CD14-positive monocyte (primary cell): ENCODE measurements around the gene SLC2A1. TPM values are rescaled to one million over a fixed set of nuclear protein-coding genes. Genes with fewer than 3 reads are reported as not detected.

Source experiments
- DNase-seq, 3 donors: peaks; one replicate each; pipeline ENCODE4 v3.0.0-alpha.2; 2011 to 2022
- H2AFZ ChIP-seq: 2 replicates; pipeline ENCODE4 v1.6.0; 2012; ENCODE audit warnings: mild to moderate bottlenecking, low read depth, low read length, inconsistent platforms; ENCODE audit not compliant: insufficient read depth, poor library complexity, severe bottlenecking
- H3K27ac ChIP-seq, 2 donors: 1 replicate in 1 of 2; 2 replicates in 1 of 2; pipeline ENCODE4 v1.5.1; 2012 to 2013; ENCODE audit warnings: low read length in 2 of 2, control low read depth in 1 of 2, inconsistent platforms in 1 of 2, low read depth in 1 of 2, mild to moderate bottlenecking in 1 of 2
- H3K27me3 ChIP-seq, 2 donors: one replicate each; pipeline versions ENCODE4 v1.6.0 to v1.6.1; 2011 to 2013; ENCODE audit warnings: low read length in 2 of 2; ENCODE audit not compliant: control insufficient read depth in 2 of 2, insufficient read depth in 2 of 2
- H3K36me3 ChIP-seq, 2 donors: replicated peaks in 1 of 2; 1 replicate in 1 of 2; 2 replicates in 1 of 2; pipeline versions ENCODE4 v1.5.1 to v1.6.1; 2012 to 2013; ENCODE audit warnings: low read length in 2 of 2, control low read depth in 1 of 2, inconsistent platforms in 1 of 2, mild to moderate bottlenecking in 1 of 2; ENCODE audit not compliant: insufficient read depth in 2 of 2, control insufficient read depth in 1 of 2
- H3K4me1 ChIP-seq, 2 donors: 1 replicate in 1 of 2; 2 replicates in 1 of 2; pipeline versions ENCODE4 v1.5.1 to v1.6.1; 2012 to 2013; ENCODE audit warnings: low read length in 2 of 2, control low read depth in 1 of 2, inconsistent platforms in 1 of 2, mild to moderate bottlenecking in 1 of 2, moderate library complexity in 1 of 2; ENCODE audit not compliant: insufficient read depth in 2 of 2, control insufficient read depth in 1 of 2
- H3K4me2 ChIP-seq: replicated peaks from 2 replicates; pipeline ENCODE3; 2012; ENCODE audit warnings: low read length, moderate library complexity, mild to moderate bottlenecking; ENCODE audit not compliant: poor library complexity, severe bottlenecking; ENCODE audit errors: extremely low read depth
- H3K4me3 ChIP-seq, 3 experiments: fragments of 200-600 bp in 1 of 3; sonication (generic) in 1 of 3; replicated peaks in 1 of 3; 1 replicate in 2 of 3; 2 replicates in 1 of 3; pipeline ENCODE4 v1.5.1; 2011 to 2013; ENCODE audit warnings: low read length in 3 of 3, mild to moderate bottlenecking in 3 of 3, control low read depth in 2 of 3, low read depth in 2 of 3, inconsistent platforms in 1 of 3, moderate library complexity in 1 of 3
- H3K79me2 ChIP-seq: 2 replicates; pipeline ENCODE4 v1.6.0; 2012; ENCODE audit warnings: mild to moderate bottlenecking, control low read depth, inconsistent platforms, low read length, moderate library complexity; ENCODE audit not compliant: insufficient read depth
- H3K9ac ChIP-seq: 2 replicates; pipeline ENCODE4 v1.6.0; 2017; ENCODE audit warnings: low read length, mild to moderate bottlenecking; ENCODE audit not compliant: insufficient read depth, poor library complexity, severe bottlenecking
- H3K9me3 ChIP-seq, 2 donors: replicated peaks in 1 of 2; 1 replicate in 1 of 2; 2 replicates in 1 of 2; pipeline versions ENCODE4 v1.5.1 to v1.6.1; 2012 to 2013; ENCODE audit warnings: low read length in 2 of 2, control low read depth in 1 of 2; ENCODE audit not compliant: control insufficient read depth in 1 of 2, insufficient read depth in 1 of 2
- H4K20me1 ChIP-seq: 2 replicates; pipeline ENCODE4 v1.6.0; 2012; ENCODE audit warnings: mild to moderate bottlenecking, low read length, control low read depth, moderate library complexity; ENCODE audit not compliant: insufficient read depth
- H3K27ac Mint-ChIP-seq, 7 donors: one replicate each; pipeline ENCODE4 v1.8.0; 2020; ENCODE audit warnings: mild to moderate bottlenecking in 7 of 7, mixed read lengths in 7 of 7, moderate library complexity in 6 of 7, inconsistent platforms in 2 of 7
- H3K27me3 Mint-ChIP-seq, 3 donors: one replicate each; pipeline ENCODE4 v1.8.0; 2021 to 2022; ENCODE audit warnings: low read depth in 3 of 3, mild to moderate bottlenecking in 3 of 3, mixed read lengths in 3 of 3, moderate library complexity in 3 of 3, inconsistent platforms in 1 of 3
- H3K36me3 Mint-ChIP-seq, 2 donors: one replicate each; pipeline ENCODE4 v1.8.0; 2020; ENCODE audit warnings: mixed read lengths in 2 of 2, inconsistent platforms in 1 of 2, mild to moderate bottlenecking in 1 of 2
- H3K4me1 Mint-ChIP-seq: one replicate; pipeline ENCODE4 v1.8.0; 2020; ENCODE audit warnings: mild to moderate bottlenecking, mixed read lengths
- H3K4me3 Mint-ChIP-seq, 2 donors: one replicate each; pipeline ENCODE4 v1.8.0; 2020; ENCODE audit warnings: mild to moderate bottlenecking in 2 of 2, mixed read lengths in 2 of 2, moderate library complexity in 1 of 2
- H3K9me3 Mint-ChIP-seq, 7 donors: one replicate each; pipeline ENCODE4 v1.8.0; 2020 to 2022; ENCODE audit warnings: mixed read lengths in 7 of 7, mild to moderate bottlenecking in 6 of 7, moderate library complexity in 6 of 7, inconsistent platforms in 2 of 7
- CTCF ChIP-seq: fragments of 200-600 bp; IDR thresholded peaks from one replicate; pipeline ENCODE4 v1.8.0; 2022; ENCODE audit warnings: antibody characterized with exemption, mild to moderate bottlenecking
- WGBS: methylation state at CpG from one replicate; pipeline ENCODE4 v1.1.5; 2013; ENCODE audit warnings: missing lambda C conversion rate; ENCODE audit not compliant: insufficient coverage; 5-methylcytosine and 5-hydroxymethylcytosine counted together
- intact Hi-C, 2 donors: fragments of 100-400 bp; cut with micrococcal nuclease; formaldehyde crosslinking; loops; one replicate each; pipeline versions ENCODE4 v1.15.0 to v1.15.1; 2023
- polyA plus RNA-seq, 3 donors: library from polyadenylated mRNA; depleted of rRNA in 1 of 3; unstranded in 2 of 3; stranded (reverse) in 1 of 3; fragments of 300-500 nt in 2 of 3; fragments of >200 nt in 1 of 3; fragmentation: Illumina TruSeq in 2 of 3; gene quantifications; 1 replicate in 2 of 3; 2 replicates in 1 of 3; pipeline ENCODE4 v1.2.3, GENCODE V29; 2012 to 2021

SLC2A1 gene
- polyA plus RNA-seq, 3 donors, result 0.56 to 5.0 (median 0.71) TPM

GRCh38 chr1:42938645-42939615 is 19.7 kb downstream of the SLC2A1 start:
- Histone ChIP-seq H3K79me2 (no peaks in the 10 kb centered on the region), H3K27ac (peak overlapping the region; percentile 11 to 75), H3K9me3 (no peaks in the 10 kb centered on the region), H3K36me3 (no peaks in the 10 kb centered on the region), H3K9ac (no peak overlapping the region), H3K4me2 (no peak overlapping the region), H3K4me1 (peaks cover 83 to 91% of the 10 kb centered on the region in 2 donors), H4K20me1 (no peaks in the 10 kb centered on the region), H2AFZ (no peak overlapping the region), H3K4me3 (peak overlapping the region in 1 of 3 experiments; percentile 3), H3K27me3 (no peaks in the 10 kb centered on the region)
- Mint-ChIP-seq H3K36me3 (peaks cover 4 to 28% of the 10 kb centered on the region in 2 donors), H3K9me3 (peaks cover 0 to 3% (median 0%) of the 10 kb centered on the region in 7 donors), H3K27ac (peak overlapping the region; percentile 83 to 97 (median 90)), H3K4me3 (no peak overlapping the region), H3K4me1 (peaks cover 93% of the 10 kb centered on the region), H3K27me3 (peaks cover 0 to 10% (median 4%) of the 10 kb centered on the region in 3 donors)
- intact Hi-C loops, result no loop called here
- TF ChIP-seq CTCF, result no peak
- no peak for DNase-seq
- 66% methylated on average over 13 of the region's 14 CpGs for WGBS

- 100% methylated on average over 1 of the region's 6 CpGs for WGBS
- no peak overlapping the region for H3K4me3 ChIP-seq
- no peak overlapping the region for H3K4me2 ChIP-seq
- peaks cover 0 to 3% (median 0%) of the 10 kb centered on the region in 7 donors for H3K9me3 Mint-ChIP-seq
- H3K36me3 Mint-ChIP-seq, result peaks cover 4 to 30% of the 10 kb centered on the region in 2 donors
- H4K20me1 ChIP-seq, result no peaks in the 10 kb centered on the region
- H3K36me3 ChIP-seq, result no peaks in the 10 kb centered on the region
- peak overlapping the region; percentile 37 to 75 for H3K27ac ChIP-seq
- no peaks in the 10 kb centered on the region for H3K27me3 ChIP-seq
- intact Hi-C loops, result no loop called here
- H3K27me3 Mint-ChIP-seq, result peaks cover 0 to 10% (median 2%) of the 10 kb centered on the region in 3 donors
- no peak overlapping the region for H3K4me3 Mint-ChIP-seq
- peaks cover 90% of the 10 kb centered on the region for H3K4me1 Mint-ChIP-seq
- no peaks in the 10 kb centered on the region for H3K9me3 ChIP-seq
- no peak overlapping the region for H2AFZ ChIP-seq
- no peak for TF ChIP-seq CTCF
- peaks cover 78 to 89% of the 10 kb centered on the region in 2 donors for H3K4me1 ChIP-seq
- no peaks in the 10 kb centered on the region for H3K79me2 ChIP-seq
- H3K27ac Mint-ChIP-seq, result peak overlapping the region; percentile 87 to 97 (median 92)
- no peak overlapping the region for H3K9ac ChIP-seq
- DNase-seq, result peak; percentile 62 to 68 (median 65)
Observed at GRCh38 chr1:42937836-42938644, 20.6 kb downstream of the SLC2A1 start.
